Left hindlimb (tissue), 1 donor: Measurements from ENCODE around the gene ZNF101.

Source experiments
- DNase-seq: peaks from one replicate; pipeline ENCODE4 v3.0.0-alpha.2; 2018

The ZNF101 gene

DNA sequence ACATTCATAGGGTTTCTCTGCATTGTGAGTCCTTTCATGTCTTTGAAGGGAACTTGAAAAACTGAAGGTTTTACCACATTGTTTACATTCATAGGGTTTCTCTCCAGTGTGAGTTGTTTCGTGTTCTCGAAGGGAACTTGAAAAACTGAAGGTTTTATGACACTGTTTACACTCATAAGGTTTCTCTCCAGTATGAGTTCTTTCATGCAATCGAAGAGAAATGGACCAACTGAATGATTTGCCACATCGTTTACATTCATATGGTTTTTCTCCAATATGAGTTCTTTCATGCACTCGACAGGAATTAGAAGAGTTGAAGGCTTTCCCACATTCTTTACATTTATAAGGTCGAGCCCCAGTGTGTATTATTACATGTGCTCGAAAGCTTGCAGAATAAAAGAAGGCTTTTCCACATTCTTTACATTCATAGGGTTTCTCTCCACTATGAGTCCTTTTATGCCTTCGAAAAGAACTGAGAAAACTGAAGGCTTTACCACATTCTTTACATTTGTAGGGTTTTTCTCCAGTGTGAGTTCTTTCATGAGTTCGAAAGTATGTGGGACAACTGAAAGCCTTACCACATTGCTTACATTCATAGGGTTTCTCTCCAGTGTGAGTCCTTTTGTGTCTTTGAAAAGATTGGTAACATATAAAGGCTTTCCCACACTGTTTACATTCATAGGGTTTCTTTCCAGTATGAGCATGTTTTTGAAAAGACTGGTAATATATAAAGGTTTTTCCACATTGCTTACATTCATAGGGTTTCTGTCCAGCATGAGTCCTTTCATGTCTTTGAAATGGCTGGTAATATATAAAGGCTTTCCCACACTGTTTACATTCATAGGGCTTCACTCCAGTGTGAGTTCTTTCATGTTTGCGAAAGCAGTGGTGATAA lies 43.5 kb downstream of the ZNF101 start:
- no peak for DNase-seq

DNA sequence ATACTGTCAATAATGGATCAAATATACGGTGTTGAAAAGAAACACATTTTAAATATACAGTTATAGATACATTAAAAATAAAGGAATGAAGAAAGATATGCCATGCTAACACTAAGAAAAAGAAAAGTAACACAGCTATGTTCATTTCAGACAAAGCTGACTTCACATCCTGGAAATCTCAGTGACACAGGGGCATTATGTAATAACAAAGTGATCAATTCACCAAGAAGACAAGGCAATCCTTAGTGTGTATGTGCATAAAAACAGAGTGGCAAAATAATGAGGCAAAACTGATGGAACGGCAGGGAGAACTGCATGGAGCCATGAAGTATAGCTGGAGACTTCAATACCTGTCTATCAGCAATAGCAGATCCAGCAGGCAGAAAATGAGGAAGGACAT lies 51.2 kb downstream of the ZNF101 start:
- DNase-seq = no peak

DNA sequence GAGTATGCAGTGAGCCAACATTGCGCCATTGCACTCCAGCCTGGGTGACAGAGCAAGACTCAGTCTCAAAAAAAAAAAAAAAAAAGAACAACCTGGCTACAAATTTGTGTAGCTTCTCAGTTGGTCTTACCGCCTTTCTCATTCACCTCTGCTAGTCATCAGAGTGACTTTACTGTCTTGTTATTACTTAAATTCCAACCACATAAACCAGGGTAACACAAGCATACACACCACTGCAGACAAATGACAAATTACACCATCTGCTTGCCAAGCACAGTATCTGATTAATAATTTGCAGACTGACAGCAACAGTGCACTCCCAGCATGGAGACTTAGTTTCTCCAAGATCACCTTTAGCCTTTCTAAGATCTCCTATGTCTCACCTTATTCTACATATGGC lies 53.3 kb downstream of the ZNF101 start:
- DNase-seq = no peak

DNA sequence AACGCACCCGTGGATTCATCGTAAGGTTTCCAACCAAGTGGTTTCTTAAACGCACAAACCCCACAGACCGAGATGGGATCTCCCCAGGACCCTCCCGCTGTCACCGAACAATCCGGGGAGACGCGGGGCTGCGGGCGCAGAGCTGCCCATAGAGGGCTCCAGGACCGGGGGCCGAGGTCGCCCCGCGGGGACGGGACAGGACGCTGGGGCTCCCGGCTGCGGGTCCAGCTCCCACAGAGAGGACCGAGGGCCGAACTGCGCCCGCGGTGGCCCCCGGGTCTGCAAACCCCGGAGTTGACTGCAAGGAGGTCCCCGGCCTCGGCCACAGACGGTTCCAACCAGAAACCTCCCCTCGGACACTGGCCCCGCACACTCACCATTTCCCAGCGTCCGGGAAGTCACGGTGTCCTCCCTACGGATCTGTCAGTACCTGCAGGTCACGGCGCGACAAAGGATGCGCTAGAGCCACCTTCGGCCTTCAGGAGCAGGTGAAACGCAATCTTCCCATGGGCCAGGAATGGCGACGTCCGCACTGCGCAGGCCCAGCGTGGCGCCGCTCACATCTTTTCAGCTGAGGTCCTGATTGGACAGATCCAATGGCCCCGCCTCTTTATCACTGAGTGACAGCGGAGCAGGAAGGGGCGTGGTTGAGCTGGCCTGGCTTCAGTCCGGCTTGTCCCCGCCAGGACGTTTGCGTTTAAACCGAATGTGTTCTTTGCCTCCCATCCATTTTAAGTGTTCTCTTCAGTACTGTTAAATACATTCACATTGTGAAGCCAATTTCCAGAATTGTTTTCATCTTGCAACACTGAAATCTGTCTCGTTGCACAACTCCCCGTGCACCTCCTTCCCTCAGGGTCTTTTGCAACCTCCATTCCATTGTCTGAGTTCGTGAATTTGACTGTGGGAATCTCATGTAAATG lies 64.2 kb downstream of the ZNF101 start, which contains the start of gene ZNF14:
ZNF14 (minus strand) TSS at position 534 of the 923 bp plus-strand sequence; CDS start at position 380, 154 bp downstream.
- DNase-seq = peak; percentile 94
